BLaER1 (cell line): Measurements from ENCODE around the gene WDFY2.
"Not testable (repeated sequence)": the region's sequence is repeated elsewhere in the genome, so short reads cannot be mapped to it uniquely, and the experiment has no call there.

Experiments used
- H3K27ac ChIP-seq: shearing (Covaris generic); formaldehyde crosslinking; 2 replicates; pipeline ENCODE4 v1.8.1; 2022
- H3K27me3 ChIP-seq: shearing (Covaris generic); formaldehyde crosslinking; 2 replicates; pipeline ENCODE4 v1.8.1; 2022
- H3K36me3 ChIP-seq: shearing (Covaris generic); formaldehyde crosslinking; 2 replicates; pipeline ENCODE4 v1.8.1; 2022
- H3K4me1 ChIP-seq: shearing (Covaris generic); formaldehyde crosslinking; 2 replicates; pipeline ENCODE4 v1.8.1; 2022
- H3K4me2 ChIP-seq: shearing (Covaris generic); formaldehyde crosslinking; 2 replicates; pipeline ENCODE4 v1.8.1; 2022
- H3K4me3 ChIP-seq: shearing (Covaris generic); formaldehyde crosslinking; 2 replicates; pipeline ENCODE4 v1.8.1; 2022
- H3K9ac ChIP-seq: shearing (Covaris generic); formaldehyde crosslinking; 2 replicates; pipeline ENCODE4 v1.8.1; 2022
- H3K9me3 ChIP-seq: shearing (Covaris generic); formaldehyde crosslinking; 2 replicates; pipeline ENCODE4 v1.8.1; 2022
- H4K20me1 ChIP-seq: shearing (Covaris generic); formaldehyde crosslinking; 2 replicates; pipeline ENCODE4 v1.8.1; 2022
- Cebpa-rat ChIP-seq: shearing (Covaris generic); IDR thresholded peaks from 2 replicates; pipeline ENCODE4 v1.8.1; 2022

The WDFY2 gene

GRCh38 chr13:51583875-51584730 lies at the start of gene WDFY2:
Gene WDFY2 (plus strand): TSS chr13:51584462. CDS start chr13:51584688, 226 bp downstream.
- H3K27ac ChIP-seq = peak within 1 kb of the TSS; percentile 91

DNA sequence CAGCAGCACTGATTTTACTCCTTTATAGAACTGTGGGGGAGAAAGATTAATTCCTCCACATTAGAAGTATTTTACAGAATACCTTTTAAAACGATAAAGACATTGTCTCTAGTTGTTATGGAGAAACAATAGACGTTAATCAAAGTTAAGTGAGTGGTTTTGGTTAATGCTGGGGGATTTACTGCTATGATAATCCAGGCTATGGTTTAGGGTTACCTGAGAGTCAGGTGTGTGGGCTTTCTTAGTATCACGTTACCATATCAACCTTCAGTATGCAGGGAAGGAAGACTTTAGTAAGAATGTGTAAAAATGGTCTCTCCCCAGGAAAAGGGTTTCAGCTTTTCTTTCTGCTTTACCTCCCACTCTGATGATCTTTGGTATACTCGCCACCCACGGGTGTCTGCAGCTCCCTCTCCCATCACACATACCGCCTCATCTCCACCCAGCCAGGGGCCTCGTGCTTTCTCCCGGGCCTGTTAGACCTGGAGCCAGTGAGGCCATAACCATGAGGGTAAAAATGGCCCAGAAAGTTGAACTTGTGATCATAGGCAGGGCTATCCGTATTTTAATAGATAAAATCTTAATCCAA lies 45.6 kb upstream of the WDFY2 start:
- no peak overlapping the region for H3K4me3 ChIP-seq
- H3K9me3 ChIP-seq = no peaks in the 10 kb centered on the region
- H3K27ac ChIP-seq = no peak overlapping the region
- H3K4me1 ChIP-seq = peaks cover 7% of the 10 kb centered on the region; the same call in 1 of the 2 replicates
- no peaks in the 10 kb centered on the region for H3K27me3 ChIP-seq
- no peaks in the 10 kb centered on the region for H3K36me3 ChIP-seq
- H3K4me2 ChIP-seq = no peak overlapping the region
- H4K20me1 ChIP-seq = no peaks in the 10 kb centered on the region
- no peak for TF ChIP-seq Cebpa-rat
- no peak overlapping the region for H3K9ac ChIP-seq

More at GRCh38 chr13:51583875-51584730, at the start of gene WDFY2:
- H3K4me1 ChIP-seq = peaks cover 17% of the 10 kb centered on the region
- H3K9me3 ChIP-seq = no peaks in the 10 kb centered on the region
- no peaks in the 10 kb centered on the region for H3K27me3 ChIP-seq
- H3K4me2 ChIP-seq = peak within 1 kb of the TSS; percentile 90
- H3K9ac ChIP-seq = peak within 1 kb of the TSS; percentile 83
- peak within 1 kb of the TSS; percentile 95 for H3K4me3 ChIP-seq
- H4K20me1 ChIP-seq = peaks cover 11% of the 10 kb centered on the region; the same call in 1 of the 2 replicates
- TF ChIP-seq Cebpa-rat = no peak
- H3K36me3 ChIP-seq = no peaks in the 10 kb centered on the region

DNA sequence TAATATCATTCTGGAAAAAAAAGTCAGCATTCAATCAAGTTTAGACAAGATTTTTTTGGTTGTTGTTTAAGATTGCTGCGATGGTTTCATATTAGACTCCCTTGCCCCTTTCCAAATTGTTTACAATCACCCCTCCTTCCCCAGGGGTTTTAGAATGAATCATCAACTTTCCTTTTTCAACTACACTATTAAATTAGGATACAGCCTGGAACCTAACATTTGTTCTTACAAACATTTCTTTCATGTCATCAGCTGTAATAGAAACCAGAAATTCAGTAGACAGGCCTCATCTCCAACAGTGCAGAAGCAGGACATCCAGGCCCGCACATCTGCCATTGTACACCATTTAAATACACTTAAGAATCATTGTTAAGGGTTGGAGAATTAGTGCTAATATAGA lies 44.4 kb upstream of the WDFY2 start:
- H3K36me3 ChIP-seq = no peaks in the 10 kb centered on the region
- no peaks in the 10 kb centered on the region for H3K9me3 ChIP-seq
- H3K27me3 ChIP-seq = no peaks in the 10 kb centered on the region
- H3K9ac ChIP-seq = no peak overlapping the region
- H4K20me1 ChIP-seq = no peaks in the 10 kb centered on the region
- no peak overlapping the region for H3K27ac ChIP-seq
- no peak overlapping the region for H3K4me3 ChIP-seq
- no peaks in the 10 kb centered on the region for H3K4me1 ChIP-seq
- no peak overlapping the region for H3K4me2 ChIP-seq
- TF ChIP-seq Cebpa-rat = no peak

DNA sequence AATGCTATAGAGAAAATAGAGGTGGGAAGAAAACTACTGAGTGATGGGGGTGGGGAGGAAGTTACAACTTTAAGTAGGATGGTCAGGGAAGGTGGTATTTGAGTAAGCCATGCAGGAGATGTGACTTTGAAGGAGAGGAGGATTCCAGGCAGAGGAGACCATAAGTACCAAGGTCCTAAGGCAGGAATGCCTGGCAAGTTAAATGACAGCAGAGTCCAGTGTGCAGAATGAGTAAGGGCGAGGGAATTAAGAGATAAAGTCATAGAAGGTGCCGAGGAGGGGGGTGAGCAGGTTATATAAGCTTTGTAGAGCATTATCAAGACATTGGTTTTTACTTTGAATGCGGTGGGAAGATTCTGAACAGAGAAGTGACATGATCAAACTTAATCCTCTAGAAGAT lies 43.2 kb upstream of the WDFY2 start:
- no peak overlapping the region for H3K9ac ChIP-seq
- no peak for TF ChIP-seq Cebpa-rat

GRCh38 chr13:51541809-51542258 lies 42.4 kb upstream of the WDFY2 start:
- Histone ChIP-seq H3K9ac (no peak overlapping the region), H4K20me1 (no peaks in the 10 kb centered on the region), H3K4me1 (no peaks in the 10 kb centered on the region), H3K4me3 (no peak overlapping the region), H3K9me3 (no peaks in the 10 kb centered on the region), H3K27me3 (no peaks in the 10 kb centered on the region), H3K27ac (no peak overlapping the region), H3K36me3 (no peaks in the 10 kb centered on the region), H3K4me2 (no peak overlapping the region)
- no peak for TF ChIP-seq Cebpa-rat

More for the DNA sequence above, 43.2 kb upstream of the WDFY2 start:
- Histone ChIP-seq H3K36me3 (no peaks in the 10 kb centered on the region), H3K4me3 (no peak overlapping the region), H3K4me1 (no peaks in the 10 kb centered on the region), H3K9me3 (no peaks in the 10 kb centered on the region), H4K20me1 (no peaks in the 10 kb centered on the region), H3K27me3 (no peaks in the 10 kb centered on the region), H3K4me2 (no peak overlapping the region), H3K27ac (no peak overlapping the region)

- no peaks in the 10 kb centered on the region for H3K27me3 ChIP-seq
- no peaks in the 10 kb centered on the region for H3K36me3 ChIP-seq
- no peak overlapping the region for H3K27ac ChIP-seq
- H3K9ac ChIP-seq = no peak overlapping the region
- H3K9me3 ChIP-seq = no peaks in the 10 kb centered on the region
- H3K4me2 ChIP-seq = no peak overlapping the region
- H4K20me1 ChIP-seq = no peaks in the 10 kb centered on the region
- H3K4me3 ChIP-seq = no peak overlapping the region
- H3K4me1 ChIP-seq = no peaks in the 10 kb centered on the region
- no peak for TF ChIP-seq Cebpa-rat
These were observed 41.7 kb upstream of the WDFY2 start for GRCh38 chr13:51542346-51543242.

DNA sequence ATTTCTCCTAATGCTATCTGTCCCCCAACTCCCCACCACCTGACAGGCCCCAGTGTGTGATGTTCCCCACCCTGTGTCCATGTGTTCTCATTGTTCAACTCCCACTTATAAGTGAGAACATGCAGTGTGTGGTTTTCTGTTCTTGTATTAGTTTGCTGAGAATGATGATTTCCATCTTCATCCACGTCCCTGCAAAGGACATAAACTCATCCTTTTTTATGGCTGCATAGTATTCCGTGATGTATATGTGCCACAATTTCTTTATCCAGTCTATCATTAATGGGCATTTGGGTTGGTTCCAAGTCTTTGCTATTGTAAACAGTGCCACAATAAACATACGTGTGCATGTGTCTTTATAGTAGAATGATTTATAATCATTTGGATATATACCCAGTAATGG lies 38.8 kb upstream of the WDFY2 start:
- not testable (repeated sequence) for H3K4me3 ChIP-seq, H3K27me3 ChIP-seq, H3K36me3 ChIP-seq, H3K4me2 ChIP-seq, H3K9me3 ChIP-seq, H3K27ac ChIP-seq, H4K20me1 ChIP-seq, H3K4me1 ChIP-seq, H3K9ac ChIP-seq

DNA sequence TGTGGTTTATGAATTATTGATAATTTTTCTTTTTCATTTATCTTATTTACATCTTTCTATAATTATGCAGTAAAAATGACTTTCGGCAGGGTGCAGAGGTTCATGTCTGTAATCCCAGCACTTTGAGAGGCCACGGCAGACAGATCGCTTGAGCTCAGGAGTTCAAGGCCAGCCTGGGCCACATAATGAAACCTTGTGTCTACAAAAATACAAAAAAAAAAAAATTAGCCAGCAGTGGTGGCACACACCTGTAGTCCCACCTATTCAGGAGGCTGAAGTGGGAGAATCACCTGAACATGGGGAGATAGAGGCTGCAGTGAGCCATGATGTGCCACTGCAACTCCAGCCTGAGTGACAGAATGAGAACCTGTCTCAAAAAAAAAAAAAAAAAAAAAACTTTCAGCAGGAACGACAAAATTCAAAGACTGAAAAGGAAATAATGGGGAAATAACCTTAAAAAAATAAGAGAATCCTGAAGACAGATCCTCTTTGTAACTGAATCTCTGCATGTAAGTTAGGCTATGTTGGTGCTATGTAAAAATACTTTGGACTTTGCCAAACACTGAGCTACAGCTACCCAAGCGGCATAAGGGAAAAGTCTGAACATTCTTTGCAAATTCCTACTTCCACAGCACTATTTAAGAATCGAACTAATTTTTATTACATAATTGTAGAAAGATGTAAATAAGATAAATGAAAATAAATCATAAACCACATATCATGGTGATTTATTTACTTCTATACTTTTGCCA lies 36.7 kb upstream of the WDFY2 start:
- H4K20me1 ChIP-seq = no peaks in the 10 kb centered on the region
- H3K9me3 ChIP-seq = no peaks in the 10 kb centered on the region
- H3K27ac ChIP-seq = no peak overlapping the region
- H3K9ac ChIP-seq = no peak overlapping the region
- no peaks in the 10 kb centered on the region for H3K27me3 ChIP-seq
- H3K4me3 ChIP-seq = no peak overlapping the region
- H3K36me3 ChIP-seq = no peaks in the 10 kb centered on the region
- TF ChIP-seq Cebpa-rat = no peak
- H3K4me1 ChIP-seq = no peaks in the 10 kb centered on the region
- H3K4me2 ChIP-seq = no peak overlapping the region

DNA sequence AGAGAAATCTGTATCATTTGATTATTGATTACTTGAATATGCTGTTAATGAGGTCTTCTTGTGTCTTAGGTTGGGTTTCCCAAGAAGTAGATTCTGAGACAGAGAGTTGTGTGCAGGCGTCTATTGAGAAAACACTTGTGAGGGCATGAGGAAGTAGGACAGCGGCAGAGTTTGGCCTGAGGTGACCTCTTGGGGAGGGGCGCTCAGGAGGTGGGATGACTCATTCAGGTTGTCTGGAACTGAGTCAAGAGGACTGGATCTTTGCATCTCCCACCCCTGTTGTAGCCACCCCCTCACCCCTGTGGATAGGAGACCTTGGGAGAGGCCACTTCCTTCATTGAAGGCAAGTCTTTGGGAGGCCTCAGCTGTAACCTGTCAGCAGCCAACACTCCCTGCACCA lies 35.2 kb upstream of the WDFY2 start:
- Histone ChIP-seq H3K4me3 (no peak overlapping the region), H3K27me3 (no peaks in the 10 kb centered on the region), H3K9me3 (no peaks in the 10 kb centered on the region), H3K36me3 (no peaks in the 10 kb centered on the region), H3K9ac (no peak overlapping the region), H4K20me1 (no peaks in the 10 kb centered on the region), H3K4me1 (no peaks in the 10 kb centered on the region), H3K27ac (no peak overlapping the region), H3K4me2 (no peak overlapping the region)
- TF ChIP-seq Cebpa-rat = no peak
